ENCODE results near the gene SCUBE3. TPM values are rescaled to one million over a fixed set of nuclear protein-coding genes. Genes with fewer than 3 reads are reported as not detected.

SCUBE3 gene
- total and polyA plus RNA-seq, 2 experiments from 2014 or later: 0.39 to 1.1 TPM

DNA sequence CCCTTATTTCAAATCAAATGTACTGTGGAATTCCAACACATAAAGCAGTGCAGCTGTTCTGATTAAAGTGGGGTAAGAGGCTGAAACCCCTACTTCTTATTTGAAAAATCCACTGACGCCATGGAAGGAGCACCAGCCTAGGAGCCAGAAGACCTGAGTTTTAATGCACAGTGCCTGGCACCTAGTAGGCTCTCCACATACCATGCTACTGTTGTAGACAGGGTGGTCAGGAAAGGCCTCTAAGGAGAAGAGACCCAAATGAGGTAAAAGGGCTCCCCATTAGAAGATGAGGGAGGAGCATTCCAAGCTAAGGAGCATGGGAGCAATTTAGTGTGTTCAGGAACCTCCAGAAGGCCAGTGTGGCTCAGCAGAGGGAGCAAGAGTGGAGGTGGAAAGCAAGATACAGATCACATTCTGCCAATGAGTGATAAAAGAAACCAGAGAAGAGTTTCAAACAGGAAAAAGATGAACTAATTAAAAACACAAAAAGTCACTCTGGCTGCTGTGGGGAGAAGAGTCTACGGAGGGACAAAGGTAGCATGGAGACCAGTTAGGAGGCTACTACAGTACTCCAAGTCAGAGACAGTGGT is 34.0 kb downstream of the SCUBE3 start:
- Histone ChIP-seq H3K36me3 (ENCODE audit: insufficient read depth) (no peaks in the 10 kb centered on the region), H4K20me1 (replicated peaks; ENCODE audit: insufficient read depth) (peaks cover 11% of the 10 kb centered on the region; the same call in 1 of the 2 replicates), H3K9me2 (ENCODE audit: insufficient read depth) (no peaks in the 10 kb centered on the region), H3K79me2 (replicated peaks; ENCODE audit: insufficient read depth) (no peaks in the 10 kb centered on the region; the same call in 1 of the 2 replicates), H3K4me2 (no peak overlapping the region), H3K27me3 (ENCODE audit: insufficient read depth) (no peaks in the 10 kb centered on the region), H3F3A (replicated peaks; ENCODE audit: low read depth) (no peaks in the 10 kb centered on the region), H3K4me3 (no peak overlapping the region), H3K4me1 (ENCODE audit: insufficient read depth) (peaks cover 7% of the 10 kb centered on the region; the same call in 1 of the 2 replicates), H2AFZ (no peak overlapping the region), H3K27ac (ENCODE audit: low read depth) (no peak overlapping the region)
- TF ChIP-seq, protein P1, sequence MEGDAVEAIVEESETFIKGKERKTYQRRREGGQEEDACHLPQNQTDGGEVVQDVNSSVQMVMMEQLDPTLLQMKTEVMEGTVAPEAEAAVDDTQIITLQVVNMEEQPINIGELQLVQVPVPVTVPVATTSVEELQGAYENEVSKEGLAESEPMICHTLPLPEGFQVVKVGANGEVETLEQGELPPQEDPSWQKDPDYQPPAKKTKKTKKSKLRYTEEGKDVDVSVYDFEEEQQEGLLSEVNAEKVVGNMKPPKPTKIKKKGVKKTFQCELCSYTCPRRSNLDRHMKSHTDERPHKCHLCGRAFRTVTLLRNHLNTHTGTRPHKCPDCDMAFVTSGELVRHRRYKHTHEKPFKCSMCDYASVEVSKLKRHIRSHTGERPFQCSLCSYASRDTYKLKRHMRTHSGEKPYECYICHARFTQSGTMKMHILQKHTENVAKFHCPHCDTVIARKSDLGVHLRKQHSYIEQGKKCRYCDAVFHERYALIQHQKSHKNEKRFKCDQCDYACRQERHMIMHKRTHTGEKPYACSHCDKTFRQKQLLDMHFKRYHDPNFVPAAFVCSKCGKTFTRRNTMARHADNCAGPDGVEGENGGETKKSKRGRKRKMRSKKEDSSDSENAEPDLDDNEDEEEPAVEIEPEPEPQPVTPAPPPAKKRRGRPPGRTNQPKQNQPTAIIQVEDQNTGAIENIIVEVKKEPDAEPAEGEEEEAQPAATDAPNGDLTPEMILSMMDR (conservative IDR thresholded peaks at IDR 0.05; ENCODE audit: low read depth in 2 of 2): no peak
- TF ChIP-seq ZNF462 (CRISPR knock-in tag; IDR thresholded peaks at IDR 0.05): no peak
- no peak for TF ChIP-seq ZNF331 (CRISPR knock-in tag; IDR thresholded peaks at IDR 0.05; ENCODE audit: low read depth)
- TF ChIP-seq POLR2AphosphoS5 (IDR thresholded peaks at IDR 0.05; ENCODE audit: low read depth): no peak
- TF ChIP-seq, protein P2, sequence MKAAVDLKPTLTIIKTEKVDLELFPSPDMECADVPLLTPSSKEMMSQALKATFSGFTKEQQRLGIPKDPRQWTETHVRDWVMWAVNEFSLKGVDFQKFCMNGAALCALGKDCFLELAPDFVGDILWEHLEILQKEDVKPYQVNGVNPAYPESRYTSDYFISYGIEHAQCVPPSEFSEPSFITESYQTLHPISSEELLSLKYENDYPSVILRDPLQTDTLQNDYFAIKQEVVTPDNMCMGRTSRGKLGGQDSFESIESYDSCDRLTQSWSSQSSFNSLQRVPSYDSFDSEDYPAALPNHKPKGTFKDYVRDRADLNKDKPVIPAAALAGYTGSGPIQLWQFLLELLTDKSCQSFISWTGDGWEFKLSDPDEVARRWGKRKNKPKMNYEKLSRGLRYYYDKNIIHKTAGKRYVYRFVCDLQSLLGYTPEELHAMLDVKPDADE (IDR thresholded peaks at IDR 0.05): no peak
- TF ChIP-seq STAT1 (IDR thresholded peaks at IDR 0.05; ENCODE audit: unreplicated experiment): no peak
- no peak for TF ChIP-seq CREB1 (CRISPR knock-in tag; IDR thresholded peaks at IDR 0.05; ENCODE audit: low read depth)
- TF ChIP-seq EZH2 (IDR thresholded peaks at IDR 0.05; ENCODE audit: low read depth, unreplicated experiment): no peak
- TF ChIP-seq NANOG (IDR thresholded peaks at IDR 0.05; ENCODE audit: borderline replicate concordance): no peak
- TF ChIP-seq, protein P3, sequence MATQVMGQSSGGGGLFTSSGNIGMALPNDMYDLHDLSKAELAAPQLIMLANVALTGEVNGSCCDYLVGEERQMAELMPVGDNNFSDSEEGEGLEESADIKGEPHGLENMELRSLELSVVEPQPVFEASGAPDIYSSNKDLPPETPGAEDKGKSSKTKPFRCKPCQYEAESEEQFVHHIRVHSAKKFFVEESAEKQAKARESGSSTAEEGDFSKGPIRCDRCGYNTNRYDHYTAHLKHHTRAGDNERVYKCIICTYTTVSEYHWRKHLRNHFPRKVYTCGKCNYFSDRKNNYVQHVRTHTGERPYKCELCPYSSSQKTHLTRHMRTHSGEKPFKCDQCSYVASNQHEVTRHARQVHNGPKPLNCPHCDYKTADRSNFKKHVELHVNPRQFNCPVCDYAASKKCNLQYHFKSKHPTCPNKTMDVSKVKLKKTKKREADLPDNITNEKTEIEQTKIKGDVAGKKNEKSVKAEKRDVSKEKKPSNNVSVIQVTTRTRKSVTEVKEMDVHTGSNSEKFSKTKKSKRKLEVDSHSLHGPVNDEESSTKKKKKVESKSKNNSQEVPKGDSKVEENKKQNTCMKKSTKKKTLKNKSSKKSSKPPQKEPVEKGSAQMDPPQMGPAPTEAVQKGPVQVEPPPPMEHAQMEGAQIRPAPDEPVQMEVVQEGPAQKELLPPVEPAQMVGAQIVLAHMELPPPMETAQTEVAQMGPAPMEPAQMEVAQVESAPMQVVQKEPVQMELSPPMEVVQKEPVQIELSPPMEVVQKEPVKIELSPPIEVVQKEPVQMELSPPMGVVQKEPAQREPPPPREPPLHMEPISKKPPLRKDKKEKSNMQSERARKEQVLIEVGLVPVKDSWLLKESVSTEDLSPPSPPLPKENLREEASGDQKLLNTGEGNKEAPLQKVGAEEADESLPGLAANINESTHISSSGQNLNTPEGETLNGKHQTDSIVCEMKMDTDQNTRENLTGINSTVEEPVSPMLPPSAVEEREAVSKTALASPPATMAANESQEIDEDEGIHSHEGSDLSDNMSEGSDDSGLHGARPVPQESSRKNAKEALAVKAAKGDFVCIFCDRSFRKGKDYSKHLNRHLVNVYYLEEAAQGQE (IDR thresholded peaks at IDR 0.05; ENCODE audit: unreplicated experiment): no peak
- TF ChIP-seq EZH2phosphoT487 (IDR thresholded peaks at IDR 0.05; ENCODE audit: unreplicated experiment): no peak
- TF ChIP-seq ZNF114 (CRISPR knock-in tag; IDR thresholded peaks at IDR 0.05): no peak
- TF ChIP-seq JUNB (IDR thresholded peaks at IDR 0.05; ENCODE audit: unreplicated experiment): no peak
- no peak for ATAC-seq
- Mint-ChIP-seq H3K4me1 (peaks cover 23% of the 10 kb centered on the region), H3K4me3 (no peak overlapping the region), H3K27ac (no peak overlapping the region), H3K9me3 (no peaks in the 10 kb centered on the region), H3K36me3 (ENCODE audit: low read depth) (no peaks in the 10 kb centered on the region), H3K27me3 (ENCODE audit: insufficient read depth, low read depth, poor library complexity) (peaks cover 8% of the 10 kb centered on the region)
- no peak for DNase-seq (ENCODE audit: low spot score)

Measured in GM23338 (cell line).